Hepatocyte (in vitro differentiated cells): Measurements from ENCODE around the gene NADSYN1. TPM values are rescaled to one million over a fixed set of nuclear protein-coding genes. Genes with fewer than 3 reads are reported as not detected.

ENCODE experiments used
- DNase-seq: peaks from one replicate; pipeline ENCODE4 v3.0.0-alpha.2; 2016; ENCODE audit warnings: low spot score
- H2AFZ ChIP-seq: fragments of 200-600 bp; sonication (generic); 2 replicates; pipeline ENCODE4 v1.6.0; 2016; ENCODE audit warnings: antibody characterized with exemption, mild to moderate bottlenecking
- H3K27ac ChIP-seq: fragments of 200-600 bp; sonication (generic); 2 replicates; pipeline ENCODE4 v1.5.1; 2016; ENCODE audit warnings: mild to moderate bottlenecking
- H3K27me3 ChIP-seq: fragments of 200-600 bp; sonication (generic); 2 replicates; pipeline ENCODE4 v1.6.1; 2016
- H3K36me3 ChIP-seq: fragments of 200-600 bp; sonication (generic); replicated peaks from 2 replicates; pipeline ENCODE4 v1.5.1; 2016; ENCODE audit warnings: low read depth; ENCODE audit not compliant: insufficient read depth
- H3K4me1 ChIP-seq: fragments of 200-600 bp; sonication (generic); 2 replicates; pipeline ENCODE4 v1.5.1; 2016; ENCODE audit warnings: mild to moderate bottlenecking, moderate library complexity; ENCODE audit not compliant: insufficient read depth
- H3K4me2 ChIP-seq: fragments of 200-600 bp; sonication (generic); 2 replicates; pipeline ENCODE4 v1.6.0; 2016
- H3K4me3 ChIP-seq: fragments of 200-600 bp; sonication (generic); 2 replicates; pipeline ENCODE4 v1.5.1; 2016; ENCODE audit warnings: mild to moderate bottlenecking
- H3K79me2 ChIP-seq: fragments of 200-600 bp; sonication (generic); 2 replicates; pipeline ENCODE4 v1.6.0; 2017; ENCODE audit warnings: mild to moderate bottlenecking
- H3K9me2 ChIP-seq: fragments of 200-600 bp; sonication (generic); replicated peaks from 2 replicates; pipeline ENCODE4 v1.6.0; 2017; ENCODE audit warnings: mild to moderate bottlenecking; ENCODE audit not compliant: insufficient read depth
- H3K9me3 ChIP-seq: fragments of 200-600 bp; sonication (generic); 2 replicates; pipeline ENCODE4 v1.5.1; 2016; ENCODE audit warnings: low read depth, mild to moderate bottlenecking
- H4K20me1 ChIP-seq: fragments of 200-600 bp; sonication (generic); 2 replicates; pipeline ENCODE4 v1.6.0; 2016; ENCODE audit warnings: mild to moderate bottlenecking; ENCODE audit not compliant: insufficient read depth, poor library complexity, severe bottlenecking
- EZH2 ChIP-seq: fragments of 200-600 bp; sonication (generic); IDR thresholded peaks from 2 replicates; pipeline ENCODE4 v1.6.1; 2016; ENCODE audit warnings: antibody characterized with exemption, mild to moderate bottlenecking, borderline replicate concordance
- EZH2phosphoT487 ChIP-seq: fragments of 200-600 bp; sonication (generic); IDR thresholded peaks from one replicate; pipeline ENCODE4 v1.6.1; 2018; ENCODE audit warnings: antibody characterized with exemption, mild to moderate bottlenecking, low read depth, moderate library complexity; ENCODE audit not compliant: unreplicated experiment, severe bottlenecking
- WGBS: methylation state at CpG from one replicate; pipeline ENCODE4 v1.1.6; 2016; ENCODE audit warnings: low lambda C conversion rate; ENCODE audit errors: missing lambda C conversion rate; 5-methylcytosine and 5-hydroxymethylcytosine counted together
- polyA plus RNA-seq: library from polyadenylated mRNA; unstranded; fragments of >200 nt; fragmentation: Nextera tagmentation; extraction: Ambion mirVana; gene quantifications from 2 replicates; pipeline ENCODE4 v1.2.1, GENCODE V29; 2016
- total RNA-seq: library from RNA; depleted of rRNA; stranded (reverse); fragments of >200 nt; gene quantifications from 2 replicates; pipeline ENCODE4 v1.2.3, GENCODE V29; 2014
- TF ChIP-seq, protein P1 (sequence below): fragments of 200-600 bp; sonication (generic); IDR thresholded peaks from 2 replicates; pipeline ENCODE4 v1.5.1; 2016; ENCODE audit warnings: antibody characterized with exemption, mild to moderate bottlenecking; ENCODE audit not compliant: poor library complexity

The NADSYN1 gene
- total and polyA plus RNA-seq, 2 experiments from 2014 or later, result 42.0 to 43.7 TPM

DNA sequence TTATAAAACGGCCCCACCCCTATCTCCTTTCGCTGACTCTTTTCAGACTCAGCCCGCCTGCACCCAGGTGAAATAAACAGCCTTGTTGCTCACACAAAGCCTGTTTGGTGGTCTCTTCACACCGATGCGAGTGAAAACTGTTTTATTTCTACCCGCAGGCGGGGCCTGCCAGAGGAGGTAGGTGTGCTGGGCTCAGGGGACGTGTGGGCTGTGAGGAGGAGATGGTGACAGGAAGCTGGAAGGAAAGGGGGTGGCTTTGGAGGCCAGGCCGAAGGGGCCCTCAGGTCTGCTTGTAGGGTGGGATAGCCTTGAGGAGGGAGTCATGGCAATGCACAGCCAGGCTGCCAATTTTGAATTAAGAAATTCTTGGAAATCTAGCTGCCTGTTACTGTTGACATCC lies 52.8 kb downstream of the NADSYN1 start:
- Histone ChIP-seq H3K4me2 (no peak overlapping the region), H3K4me3 (no peak overlapping the region), H3K27ac (no peak overlapping the region), H4K20me1 (no peaks in the 10 kb centered on the region), H2AFZ (no peak overlapping the region), H3K4me1 (no peaks in the 10 kb centered on the region), H3K9me2 (no peaks in the 10 kb centered on the region), H3K9me3 (no peaks in the 10 kb centered on the region), H3K36me3 (no peaks in the 10 kb centered on the region), H3K79me2 (no peaks in the 10 kb centered on the region), H3K27me3 (no peaks in the 10 kb centered on the region)
- no peak for TF ChIP-seq EZH2phosphoT487
- TF ChIP-seq EZH2, result no peak
- 80% methylated on average over 9 of the region's 9 CpGs for WGBS
- no peak for DNase-seq

DNA sequence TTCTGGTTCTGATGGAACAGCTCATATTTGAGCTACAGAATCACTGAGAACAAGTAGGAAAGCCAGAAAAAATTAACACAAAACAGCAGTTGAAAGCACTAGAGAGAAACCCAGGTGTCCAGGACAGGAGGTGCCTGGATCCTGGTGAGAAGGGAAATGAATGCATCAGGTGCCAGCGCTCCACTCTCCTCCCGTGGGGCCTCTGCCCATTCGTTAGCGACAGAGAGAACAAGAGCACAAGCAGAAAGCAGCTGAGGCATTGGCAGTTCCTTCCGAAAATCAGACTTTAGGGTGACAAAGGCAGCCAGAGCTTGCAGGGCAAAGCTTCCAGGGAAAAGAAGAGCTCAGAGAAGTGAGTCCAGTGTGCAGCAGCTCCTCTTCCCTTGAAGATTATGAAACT lies 54.1 kb downstream of the NADSYN1 start:
- no peaks in the 10 kb centered on the region for H3K36me3 ChIP-seq
- H3K4me3 ChIP-seq, result no peak overlapping the region
- no peaks in the 10 kb centered on the region for H3K27me3 ChIP-seq
- H3K9me3 ChIP-seq, result no peaks in the 10 kb centered on the region
- 96% methylated on average over 5 of the region's 5 CpGs for WGBS
- no peaks in the 10 kb centered on the region for H4K20me1 ChIP-seq
- H3K4me1 ChIP-seq, result no peaks in the 10 kb centered on the region
- H3K9me2 ChIP-seq, result no peaks in the 10 kb centered on the region
- TF ChIP-seq EZH2phosphoT487 (no peak), EZH2 (no peak)
- TF ChIP-seq, protein P1, sequence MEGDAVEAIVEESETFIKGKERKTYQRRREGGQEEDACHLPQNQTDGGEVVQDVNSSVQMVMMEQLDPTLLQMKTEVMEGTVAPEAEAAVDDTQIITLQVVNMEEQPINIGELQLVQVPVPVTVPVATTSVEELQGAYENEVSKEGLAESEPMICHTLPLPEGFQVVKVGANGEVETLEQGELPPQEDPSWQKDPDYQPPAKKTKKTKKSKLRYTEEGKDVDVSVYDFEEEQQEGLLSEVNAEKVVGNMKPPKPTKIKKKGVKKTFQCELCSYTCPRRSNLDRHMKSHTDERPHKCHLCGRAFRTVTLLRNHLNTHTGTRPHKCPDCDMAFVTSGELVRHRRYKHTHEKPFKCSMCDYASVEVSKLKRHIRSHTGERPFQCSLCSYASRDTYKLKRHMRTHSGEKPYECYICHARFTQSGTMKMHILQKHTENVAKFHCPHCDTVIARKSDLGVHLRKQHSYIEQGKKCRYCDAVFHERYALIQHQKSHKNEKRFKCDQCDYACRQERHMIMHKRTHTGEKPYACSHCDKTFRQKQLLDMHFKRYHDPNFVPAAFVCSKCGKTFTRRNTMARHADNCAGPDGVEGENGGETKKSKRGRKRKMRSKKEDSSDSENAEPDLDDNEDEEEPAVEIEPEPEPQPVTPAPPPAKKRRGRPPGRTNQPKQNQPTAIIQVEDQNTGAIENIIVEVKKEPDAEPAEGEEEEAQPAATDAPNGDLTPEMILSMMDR, result no peak
- H3K27ac ChIP-seq, result no peak overlapping the region
- DNase-seq, result no peak
- no peak overlapping the region for H3K4me2 ChIP-seq
- H2AFZ ChIP-seq, result no peak overlapping the region
- H3K79me2 ChIP-seq, result no peaks in the 10 kb centered on the region

DNA sequence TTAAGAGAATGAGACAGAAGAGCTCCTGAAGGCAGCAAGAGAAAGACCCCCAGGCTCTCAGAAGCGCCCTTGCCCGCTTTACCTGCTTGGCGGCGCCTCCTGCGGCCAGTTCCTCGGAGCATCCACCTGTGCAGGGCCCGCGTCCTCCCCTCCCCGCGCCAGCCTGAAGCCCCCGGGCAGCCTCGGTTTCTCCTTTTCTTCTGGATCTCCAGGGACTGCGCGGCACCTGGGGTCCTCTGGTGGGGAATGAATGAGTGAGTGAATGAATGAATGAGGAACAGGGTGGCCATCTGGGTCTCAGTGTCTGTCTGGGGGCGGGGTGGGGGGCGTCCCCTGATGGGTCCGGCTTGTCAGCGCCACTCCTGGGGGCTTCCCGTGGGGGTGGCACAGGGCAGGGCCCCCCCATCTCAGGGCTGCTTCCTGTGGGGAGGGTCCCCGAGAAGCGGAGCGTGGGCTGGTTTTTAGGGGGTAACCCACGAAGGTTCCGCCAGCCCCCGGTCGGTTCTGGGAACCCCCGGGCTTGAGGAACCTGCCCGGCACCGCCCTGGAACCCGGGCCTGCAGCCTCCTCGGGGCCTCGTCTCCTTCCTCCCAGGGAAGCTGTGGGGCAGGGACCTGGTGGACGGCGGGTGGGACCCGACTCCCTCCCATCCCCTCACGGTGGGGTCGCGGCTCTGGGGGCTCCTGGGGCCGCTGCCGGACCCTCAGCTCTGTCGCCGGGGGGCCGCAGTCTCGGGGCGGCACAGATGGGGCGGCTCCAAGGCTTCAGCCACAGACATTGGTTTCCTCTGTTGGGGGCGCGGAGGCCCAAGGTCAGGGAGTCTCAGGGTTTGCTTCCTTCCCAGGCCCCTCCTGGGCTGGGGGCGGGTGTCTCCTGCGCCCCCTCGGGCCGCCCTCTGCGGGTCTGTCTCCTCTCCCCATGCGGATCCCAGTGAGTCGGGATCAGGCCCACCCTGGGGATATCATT lies 65.8 kb downstream of the NADSYN1 start:
- DNase-seq, result no peak
- WGBS, result 97% methylated on average over 46 of the region's 55 CpGs

DNA sequence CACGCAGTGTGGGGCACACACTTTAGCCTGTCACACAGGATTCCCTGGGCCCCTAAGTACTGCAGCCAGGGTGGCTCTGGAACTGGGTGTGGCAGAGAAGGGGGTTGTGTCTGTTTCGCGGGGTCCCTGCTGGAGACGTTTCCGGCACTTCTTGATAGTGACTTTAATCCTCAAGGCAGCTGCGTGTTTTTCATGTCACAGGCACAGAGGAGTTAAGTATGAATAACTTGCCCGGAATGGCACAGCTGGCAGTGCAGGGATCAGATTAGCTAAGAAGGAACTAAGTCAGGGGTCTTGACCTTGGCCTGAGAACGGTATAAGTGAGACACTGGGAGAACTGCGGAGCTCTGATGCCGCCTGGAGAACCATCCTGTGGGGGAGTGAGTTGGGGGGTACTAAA lies 66.5 kb downstream of the NADSYN1 start:
- no peaks in the 10 kb centered on the region for H3K79me2 ChIP-seq
- H3K9me2 ChIP-seq, result no peaks in the 10 kb centered on the region
- H2AFZ ChIP-seq, result no peak overlapping the region
- H3K9me3 ChIP-seq, result no peaks in the 10 kb centered on the region
- no peaks in the 10 kb centered on the region for H3K36me3 ChIP-seq
- H3K27me3 ChIP-seq, result no peaks in the 10 kb centered on the region
- no peak overlapping the region for H3K27ac ChIP-seq
- no peak for DNase-seq
- WGBS, result 68% methylated on average over 10 of the region's 10 CpGs
- H4K20me1 ChIP-seq, result no peaks in the 10 kb centered on the region
- no peak overlapping the region for H3K4me3 ChIP-seq
- TF ChIP-seq, protein P1, result no peak
- no peak for TF ChIP-seq EZH2phosphoT487
- no peak for TF ChIP-seq EZH2
- no peak overlapping the region for H3K4me2 ChIP-seq
- no peaks in the 10 kb centered on the region for H3K4me1 ChIP-seq

More for the DNA sequence above, 65.8 kb downstream of the NADSYN1 start:
- Histone ChIP-seq H3K27ac (no peak overlapping the region), H3K79me2 (no peaks in the 10 kb centered on the region), H3K9me3 (no peaks in the 10 kb centered on the region), H2AFZ (no peak overlapping the region), H3K36me3 (no peaks in the 10 kb centered on the region), H3K4me1 (no peaks in the 10 kb centered on the region), H3K9me2 (no peaks in the 10 kb centered on the region), H3K4me2 (no peak overlapping the region), H3K4me3 (no peak overlapping the region), H4K20me1 (no peaks in the 10 kb centered on the region), H3K27me3 (no peaks in the 10 kb centered on the region)
- TF ChIP-seq EZH2 (no peak), EZH2phosphoT487 (no peak)
- TF ChIP-seq, protein P1, result no peak
